Measurements from ENCODE around the gene IFRD2. TPM values are rescaled to one million over a fixed set of nuclear protein-coding genes. Genes with fewer than 3 reads are reported as not detected.
"Not testable (repeated sequence)": the region's sequence is repeated elsewhere in the genome, so short reads cannot be mapped to it uniquely, and the experiment has no call there.

IFRD2 gene
- total and polyA plus RNA-seq, 4 donors = 15.0 to 40.3 (median 32.5) TPM

DNA sequence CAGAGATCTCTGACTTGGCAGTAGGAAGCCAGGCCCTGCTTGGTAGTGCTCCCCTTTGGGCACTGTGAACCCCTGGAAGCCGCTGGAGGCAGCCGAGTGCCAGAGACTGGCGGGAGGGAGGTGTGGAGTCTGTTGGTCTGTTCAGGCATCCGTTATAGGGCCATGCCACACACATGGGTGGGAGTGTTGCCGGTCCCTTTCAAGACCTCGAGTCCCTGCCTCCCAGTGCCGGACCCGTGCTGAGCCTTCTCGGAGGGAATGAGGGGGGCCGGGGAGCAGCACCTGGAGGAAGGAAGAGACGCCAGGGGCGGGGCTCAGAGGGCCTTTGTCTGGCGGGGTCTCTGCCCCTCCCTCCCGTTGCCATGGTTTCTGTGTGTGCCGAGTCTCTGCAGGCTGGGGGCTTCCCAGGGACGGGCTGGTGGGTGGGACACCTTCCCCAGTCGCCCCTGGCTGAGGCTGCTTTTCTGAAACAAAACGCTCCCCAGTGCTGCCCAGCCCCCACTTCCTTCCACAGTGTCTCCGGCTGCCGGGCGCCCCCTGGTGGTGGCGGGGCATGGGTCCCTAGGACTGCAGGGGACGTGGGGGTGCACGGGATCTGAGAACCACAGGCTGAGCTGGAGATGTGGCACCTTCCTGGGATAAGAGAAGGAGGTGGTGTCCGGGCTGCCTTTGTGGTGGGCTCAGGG, 46.3 kb downstream of the IFRD2 start:
- DNase-seq (ENCODE audit: low read depth in 4 of 6, low spot score in 6 of 6) = peak in 3 of 6 donors; percentile 78 to 97 (median 96)
- H3K27me3 ChIP-seq (ENCODE audit: control insufficient read depth, insufficient read depth, low read length) = no peaks in the 10 kb centered on the region
- no peaks in the 10 kb centered on the region for H3K9me3 ChIP-seq (ENCODE audit: control insufficient read depth, insufficient read depth, low read length)
- H3K27ac ChIP-seq (ENCODE audit: low read depth, low read length) = peak overlapping the region; percentile 94
- peak overlapping the region; percentile 45 for H3K4me3 ChIP-seq (ENCODE audit: low read depth, low read length)
- 1% methylated on average over 21 of the region's 25 CpGs for whole genome bisulfite sequencing (ENCODE audit: insufficient coverage)
- peaks cover 70% of the 10 kb centered on the region for H3K36me3 ChIP-seq (ENCODE audit: control insufficient read depth, insufficient read depth, low read length)
- H3K4me1 ChIP-seq (ENCODE audit: control insufficient read depth, insufficient read depth, low read length) = peaks cover 86% of the 10 kb centered on the region

DNA sequence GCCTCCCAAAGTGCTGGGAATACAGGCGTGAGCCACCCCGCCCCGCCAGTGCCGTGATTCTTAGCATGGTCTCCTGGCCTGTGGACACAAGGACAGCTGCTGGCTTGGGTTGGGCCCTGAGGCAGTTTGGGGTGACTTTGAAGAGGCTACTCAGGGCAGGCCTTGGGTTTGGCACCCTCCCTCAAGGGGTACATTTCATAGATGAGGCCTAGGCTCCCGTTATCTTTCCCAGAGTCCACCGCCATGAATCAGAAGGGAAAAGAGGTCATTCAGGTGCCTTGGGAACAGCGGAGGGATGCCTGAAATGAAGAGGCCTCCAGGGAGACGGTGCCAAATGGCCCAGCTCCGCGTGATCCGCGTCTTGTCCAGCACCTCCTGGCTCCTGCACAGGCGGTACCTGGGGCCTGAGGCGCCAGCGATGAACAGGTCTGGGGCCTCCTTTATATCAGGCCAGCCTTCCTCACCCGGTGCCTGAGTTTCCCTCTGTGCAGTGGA, 46.9 kb downstream of the IFRD2 start:
- H3K36me3 ChIP-seq (ENCODE audit: control insufficient read depth, insufficient read depth, low read length) = peaks cover 68% of the 10 kb centered on the region
- WGBS (ENCODE audit: insufficient coverage) = 50% methylated on average over 16 of the region's 16 CpGs
- H3K27ac ChIP-seq (ENCODE audit: low read depth, low read length) = peak overlapping the region; percentile 94
- no peak for DNase-seq (ENCODE audit: low read depth in 4 of 6, low spot score in 6 of 6)
- H3K9me3 ChIP-seq (ENCODE audit: control insufficient read depth, insufficient read depth, low read length) = no peaks in the 10 kb centered on the region
- no peaks in the 10 kb centered on the region for H3K27me3 ChIP-seq (ENCODE audit: control insufficient read depth, insufficient read depth, low read length)
- H3K4me1 ChIP-seq (ENCODE audit: control insufficient read depth, insufficient read depth, low read length) = peaks cover 88% of the 10 kb centered on the region
- peak overlapping the region; percentile 45 for H3K4me3 ChIP-seq (ENCODE audit: low read depth, low read length)

DNA sequence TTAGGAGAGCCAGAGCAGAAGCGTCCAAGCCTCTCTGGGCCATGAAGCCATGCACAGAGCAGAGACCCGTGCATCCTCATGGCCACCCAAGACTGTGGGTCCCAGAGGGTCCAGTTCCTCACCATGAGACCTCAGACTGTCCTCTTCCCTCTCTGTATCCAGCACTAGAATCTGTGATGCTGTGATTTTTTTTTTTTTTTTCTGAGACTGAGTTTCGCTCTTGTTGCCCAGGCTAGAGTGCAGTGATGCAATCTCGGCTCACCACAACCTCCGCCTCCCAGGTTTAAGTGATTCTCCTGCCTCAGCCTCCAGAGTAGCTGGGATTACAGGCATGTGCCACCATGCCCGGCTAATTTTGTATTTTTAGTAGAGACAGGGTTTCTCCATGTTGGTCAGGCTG, 47.4 kb downstream of the IFRD2 start:
- Histone ChIP-seq H3K36me3 (ENCODE audit: control insufficient read depth, insufficient read depth, low read length) (peaks cover 69% of the 10 kb centered on the region), H3K27ac (ENCODE audit: low read depth, low read length) (peak overlapping the region; percentile 94), H3K4me1 (ENCODE audit: control insufficient read depth, insufficient read depth, low read length) (peaks cover 90% of the 10 kb centered on the region)
- H3K4me3 ChIP-seq (ENCODE audit: low read depth, low read length); H3K9me3 ChIP-seq (ENCODE audit: control insufficient read depth, insufficient read depth, low read length); DNase-seq (ENCODE audit: low read depth in 4 of 6, low spot score in 6 of 6); H3K27me3 ChIP-seq (ENCODE audit: control insufficient read depth, insufficient read depth, low read length): not testable (repeated sequence)
- 71% methylated on average over 2 of the region's 6 CpGs for WGBS (ENCODE audit: insufficient coverage)

DNA sequence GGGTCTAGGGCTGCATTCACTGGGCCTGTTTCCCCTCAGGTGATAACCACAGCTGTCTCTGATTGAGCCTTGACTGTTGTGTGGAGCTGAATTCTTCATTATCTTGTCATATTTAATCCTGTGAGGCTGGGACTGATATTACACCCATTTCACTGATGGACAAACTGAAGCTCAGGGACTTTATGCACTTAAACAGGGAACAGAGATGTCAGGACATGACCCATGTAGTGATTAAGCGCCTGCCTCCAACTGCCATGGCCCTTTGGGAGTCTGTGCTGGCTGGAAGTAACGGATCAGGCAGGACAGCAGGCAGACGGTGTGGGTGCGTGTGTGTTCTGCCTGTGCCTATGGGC, 48.7 kb downstream of the IFRD2 start:
- DNase-seq (ENCODE audit: low read depth in 4 of 6, low spot score in 6 of 6) = no peak
- Histone ChIP-seq H3K4me1 (ENCODE audit: control insufficient read depth, insufficient read depth, low read length) (peaks cover 90% of the 10 kb centered on the region), H3K9me3 (ENCODE audit: control insufficient read depth, insufficient read depth, low read length) (no peaks in the 10 kb centered on the region), H3K36me3 (ENCODE audit: control insufficient read depth, insufficient read depth, low read length) (peaks cover 66% of the 10 kb centered on the region), H3K27ac (ENCODE audit: low read depth, low read length) (peak overlapping the region; percentile 6), H3K27me3 (ENCODE audit: control insufficient read depth, insufficient read depth, low read length) (no peaks in the 10 kb centered on the region), H3K4me3 (ENCODE audit: low read depth, low read length) (no peak overlapping the region)
- WGBS (ENCODE audit: insufficient coverage) = 86% methylated on average over 4 of the region's 4 CpGs

DNA sequence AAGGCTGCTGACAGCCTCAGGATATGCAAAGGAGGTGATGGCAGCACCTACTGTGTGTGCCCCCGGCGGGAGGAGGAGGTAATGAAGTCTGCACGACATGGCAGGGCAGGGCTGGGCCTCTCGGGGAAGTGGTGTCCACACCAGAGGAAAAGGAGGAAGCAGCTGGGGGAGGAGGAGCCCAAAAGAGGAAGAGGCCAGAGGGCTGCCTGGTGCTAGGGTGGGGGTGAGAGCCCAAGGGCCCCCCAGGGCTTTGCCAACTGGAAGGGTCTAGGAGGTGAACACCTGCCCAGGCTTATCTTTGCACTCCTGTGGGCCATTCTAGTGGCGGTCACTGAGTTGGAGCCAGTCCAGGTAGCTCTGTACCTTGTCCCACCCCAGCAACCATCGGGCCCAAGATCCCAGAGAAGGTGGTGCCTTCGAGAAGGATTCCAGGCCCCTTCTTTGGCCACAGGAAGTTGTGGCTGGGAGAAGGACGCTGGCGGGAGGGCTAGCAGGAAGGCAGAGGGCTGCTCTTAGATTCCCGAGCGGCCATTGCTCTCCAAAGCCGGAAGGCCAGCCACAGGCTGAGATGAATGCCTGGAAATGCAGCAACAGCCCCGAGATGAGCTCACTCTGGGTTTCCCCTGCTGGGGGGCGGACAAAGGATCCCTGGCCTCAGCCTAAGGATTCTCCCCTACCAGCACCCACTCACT, 49.2 kb downstream of the IFRD2 start:
- peaks cover 64% of the 10 kb centered on the region for H3K36me3 ChIP-seq (ENCODE audit: control insufficient read depth, insufficient read depth, low read length)
- no peaks in the 10 kb centered on the region for H3K27me3 ChIP-seq (ENCODE audit: control insufficient read depth, insufficient read depth, low read length)
- H3K9me3 ChIP-seq (ENCODE audit: control insufficient read depth, insufficient read depth, low read length) = no peaks in the 10 kb centered on the region
- H3K27ac ChIP-seq (ENCODE audit: low read depth, low read length) = peak overlapping the region; percentile 6
- no peak for DNase-seq (ENCODE audit: low read depth in 4 of 6, low spot score in 6 of 6)
- 67% methylated on average over 10 of the region's 14 CpGs for WGBS (ENCODE audit: insufficient coverage)
- H3K4me1 ChIP-seq (ENCODE audit: control insufficient read depth, insufficient read depth, low read length) = peaks cover 90% of the 10 kb centered on the region
- no peak overlapping the region for H3K4me3 ChIP-seq (ENCODE audit: low read depth, low read length)

DNA sequence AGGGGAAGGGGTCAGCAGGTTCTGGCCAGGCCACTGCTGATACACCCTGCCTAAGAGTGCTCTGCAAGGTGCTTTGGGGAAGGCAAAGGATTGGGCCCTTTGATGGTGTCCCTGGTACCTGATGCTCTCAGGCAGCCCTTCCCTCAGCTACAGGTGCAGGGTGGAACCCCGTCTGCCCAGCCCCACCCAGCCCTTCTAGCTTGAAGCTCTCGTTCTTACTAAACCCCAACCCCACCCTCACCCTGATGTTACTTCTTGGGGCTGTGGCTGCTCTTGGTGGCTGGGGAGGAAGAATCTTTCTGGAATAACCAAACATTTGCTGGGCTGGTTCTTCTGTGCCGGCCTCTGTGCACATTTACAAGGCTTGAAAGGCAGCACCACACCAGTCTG, 49.9 kb downstream of the IFRD2 start:
- 82% methylated on average over 1 of the region's 3 CpGs for WGBS (ENCODE audit: insufficient coverage)
- Histone ChIP-seq H3K36me3 (ENCODE audit: control insufficient read depth, insufficient read depth, low read length) (peaks cover 60% of the 10 kb centered on the region), H3K4me1 (ENCODE audit: control insufficient read depth, insufficient read depth, low read length) (peaks cover 94% of the 10 kb centered on the region), H3K9me3 (ENCODE audit: control insufficient read depth, insufficient read depth, low read length) (no peaks in the 10 kb centered on the region), H3K27me3 (ENCODE audit: control insufficient read depth, insufficient read depth, low read length) (no peaks in the 10 kb centered on the region), H3K27ac (ENCODE audit: low read depth, low read length) (peak overlapping the region; percentile 6), H3K4me3 (ENCODE audit: low read depth, low read length) (no peak overlapping the region)
- no peak for DNase-seq (ENCODE audit: low read depth in 4 of 6, low spot score in 6 of 6)

DNA sequence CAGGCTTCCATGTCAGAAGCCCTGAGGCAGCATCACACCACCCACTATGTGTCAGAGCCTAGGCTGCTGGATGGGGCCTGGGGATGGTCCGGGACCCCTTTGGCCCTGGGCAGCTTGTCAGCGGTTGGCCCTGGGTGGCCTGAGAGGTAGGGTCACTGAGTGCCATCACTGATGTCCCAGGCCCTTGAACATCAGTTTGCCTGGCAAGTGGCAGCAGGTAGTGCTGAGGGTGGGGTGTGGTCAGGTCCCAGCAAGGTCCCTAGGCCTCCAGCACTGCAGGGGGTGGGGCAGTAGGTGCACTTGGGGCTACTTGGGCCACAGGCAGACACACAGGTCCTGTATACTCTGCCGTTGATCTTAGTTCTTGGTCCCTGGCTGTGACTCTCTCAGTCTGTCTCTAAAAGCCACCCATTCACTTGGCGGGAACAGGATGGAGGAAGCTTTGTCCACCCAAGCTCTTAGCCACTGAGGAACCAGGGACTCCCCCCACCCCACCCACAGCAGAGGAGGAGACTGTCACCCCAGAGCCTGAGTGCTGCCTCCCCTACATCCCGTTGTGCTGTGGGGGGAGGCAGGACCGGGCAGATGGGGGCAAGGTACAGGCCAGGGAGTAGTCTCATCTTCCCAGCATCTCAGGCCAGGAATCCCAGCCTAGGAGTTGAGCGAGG, 50.4 kb downstream of the IFRD2 start:
- H3K27me3 ChIP-seq (ENCODE audit: control insufficient read depth, insufficient read depth, low read length) = no peaks in the 10 kb centered on the region
- no peaks in the 10 kb centered on the region for H3K9me3 ChIP-seq (ENCODE audit: control insufficient read depth, insufficient read depth, low read length)
- H3K27ac ChIP-seq (ENCODE audit: low read depth, low read length) = peak overlapping the region; percentile 6
- DNase-seq (ENCODE audit: low read depth in 4 of 6, low spot score in 6 of 6) = no peak
- 61% methylated on average over 5 of the region's 7 CpGs for WGBS (ENCODE audit: insufficient coverage)
- H3K4me3 ChIP-seq (ENCODE audit: low read depth, low read length) = no peak overlapping the region
- peaks cover 95% of the 10 kb centered on the region for H3K4me1 ChIP-seq (ENCODE audit: control insufficient read depth, insufficient read depth, low read length)
- H3K36me3 ChIP-seq (ENCODE audit: control insufficient read depth, insufficient read depth, low read length) = peaks cover 58% of the 10 kb centered on the region

DNA sequence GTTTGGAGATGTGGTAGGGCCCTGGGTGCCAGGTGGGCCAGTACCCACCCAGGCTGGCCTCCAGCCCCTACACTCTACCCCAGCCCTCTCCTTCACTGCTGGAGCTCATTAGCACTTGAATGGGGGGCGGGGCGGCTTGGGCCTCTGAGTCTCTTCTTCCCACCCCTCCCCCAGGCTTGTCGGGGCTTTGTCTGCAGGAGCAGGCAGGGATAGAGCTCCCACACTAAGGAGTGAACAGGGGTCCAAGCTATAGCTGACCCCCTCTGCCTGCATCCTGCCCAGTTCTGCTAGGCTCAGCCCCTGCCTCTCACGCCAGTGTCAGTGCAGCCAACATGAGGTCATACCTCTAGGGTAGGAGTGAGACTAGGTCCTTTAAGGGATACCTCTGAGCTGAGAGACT, 51.1 kb downstream of the IFRD2 start:
- Histone ChIP-seq H3K4me3 (ENCODE audit: low read depth, low read length) (no peak overlapping the region), H3K27ac (ENCODE audit: low read depth, low read length) (peak overlapping the region; percentile 6), H3K36me3 (ENCODE audit: control insufficient read depth, insufficient read depth, low read length) (peaks cover 55% of the 10 kb centered on the region), H3K4me1 (ENCODE audit: control insufficient read depth, insufficient read depth, low read length) (peaks cover 94% of the 10 kb centered on the region), H3K27me3 (ENCODE audit: control insufficient read depth, insufficient read depth, low read length) (no peaks in the 10 kb centered on the region), H3K9me3 (ENCODE audit: control insufficient read depth, insufficient read depth, low read length) (no peaks in the 10 kb centered on the region)
- DNase-seq (ENCODE audit: low read depth in 4 of 6, low spot score in 6 of 6) = peak in 2 of 6 donors; percentile 81 to 88
- WGBS (ENCODE audit: insufficient coverage) = 14% methylated on average over 2 of the region's 4 CpGs

DNA sequence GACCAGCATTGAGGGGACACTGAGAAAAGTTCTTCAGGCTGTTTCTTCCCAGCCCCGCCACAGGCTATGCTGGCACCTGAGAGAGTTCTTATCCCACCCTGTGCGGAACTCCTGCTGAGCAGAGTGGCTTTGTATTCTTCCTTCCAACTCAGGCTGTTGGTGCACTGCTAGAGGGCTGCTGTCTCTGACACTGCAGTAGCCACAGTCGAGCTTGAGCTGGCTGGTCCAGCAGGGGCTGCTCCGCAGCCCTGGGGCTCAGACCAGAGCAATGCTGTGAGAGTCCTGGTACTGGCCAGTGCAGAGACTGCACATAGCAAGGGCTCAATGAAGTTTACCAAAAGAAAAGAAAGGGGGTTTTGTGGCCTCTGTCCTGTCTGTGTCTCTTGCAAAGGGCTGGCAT, 52.6 kb downstream of the IFRD2 start:
- no peaks in the 10 kb centered on the region for H3K9me3 ChIP-seq (ENCODE audit: control insufficient read depth, insufficient read depth, low read length)
- no peak overlapping the region for H3K4me3 ChIP-seq (ENCODE audit: low read depth, low read length)
- H3K36me3 ChIP-seq (ENCODE audit: control insufficient read depth, insufficient read depth, low read length) = peaks cover 48% of the 10 kb centered on the region
- no peak for DNase-seq (ENCODE audit: low read depth in 4 of 6, low spot score in 6 of 6)
- H3K27ac ChIP-seq (ENCODE audit: low read depth, low read length) = peak overlapping the region; percentile 44
- H3K27me3 ChIP-seq (ENCODE audit: control insufficient read depth, insufficient read depth, low read length) = no peaks in the 10 kb centered on the region
- WGBS (ENCODE audit: insufficient coverage) = 49% methylated on average over 4 of the region's 4 CpGs
- H3K4me1 ChIP-seq (ENCODE audit: control insufficient read depth, insufficient read depth, low read length) = peaks cover 90% of the 10 kb centered on the region
